K562 (cell line): ENCODE data around the gene RHBDL3. TPM values are rescaled to one million over a fixed set of nuclear protein-coding genes. Genes with fewer than 3 reads are reported as not detected.

Source experiments
- ATAC-seq: fragments of 200-7000 bp; cut with Tn5 transposase; 3 replicates; pipeline ENCODE4 v1.9.1; 2020; ENCODE audit warnings: moderate library complexity
- BruUV-seq: library from RNA; stranded (reverse); fragments of 400-500 nt; replicated peaks from 2 replicates; lab custom pipeline; 2021; lab: Mats Ljungman, UMichigan
- CTCF ChIA-PET: fragments of 300-600 bp; formaldehyde crosslinking; extraction: SDS; loops from one replicate; lab custom pipeline; 2021; ENCODE audit warnings: low intra/inter-chr PET ratio; lab: Yijun Ruan, JAX
- POLR2A ChIA-PET: fragments of 300-600, 350-650 bp; sonication (Branson Sonifier 250); formaldehyde crosslinking; extraction: SDS; loops from one replicate; lab custom pipeline; 2021; ENCODE audit warnings: antibody characterized with exemption, inconsistent platforms; lab: Yijun Ruan, JAX
- DNase-seq, 4 experiments: peaks; one replicate each; pipeline versions ENCODE4 v3.0.0 to v3.0.0-alpha.2; 2011 to 2018; ENCODE audit warnings: low spot score in 3 of 4, mixed read lengths in 3 of 4; ENCODE audit errors: extremely low read depth in 1 of 4
- FAIRE-seq: peaks from 2 replicates; lab custom pipeline; 2011; peaks lifted over from hg19 to GRCh38; lab: Jason Lieb, UNC
- H2AFZ ChIP-seq: 2 replicates; pipeline ENCODE4 v1.6.0; 2011; ENCODE audit warnings: low read depth, low read length, control low read depth, inconsistent platforms
- H3K27ac ChIP-seq: fragments of 200-600 bp; 3 replicates; pipeline ENCODE4 v1.8.0; 2011; ENCODE audit warnings: low read depth, mild to moderate bottlenecking, control low read depth, inconsistent platforms, low read length, moderate library complexity, mixed read lengths; ENCODE audit errors: extremely low read depth
- H3K27me3 ChIP-seq, 2 experiments: fragments of 300-600 bp in 1 of 2; 2 replicates in 1 of 2; 3 replicates in 1 of 2; pipeline versions ENCODE4 v1.6.0 to v1.8.0; 2011; ENCODE audit warnings: inconsistent platforms in 2 of 2, low read length in 2 of 2, mild to moderate bottlenecking in 1 of 2, mixed read lengths in 1 of 2, moderate library complexity in 1 of 2; ENCODE audit not compliant: control insufficient read depth in 2 of 2, insufficient read depth in 2 of 2
- H3K36me3 ChIP-seq: fragments of 300-600 bp; 3 replicates; pipeline ENCODE4 v1.8.0; 2011; ENCODE audit warnings: mild to moderate bottlenecking, low read length, inconsistent platforms; ENCODE audit not compliant: control insufficient read depth, insufficient read depth
- H3K4me1 ChIP-seq, 2 experiments: fragments of 200-600 bp in 1 of 2; replicated peaks in 1 of 2; 2 replicates in 1 of 2; 3 replicates in 1 of 2; pipeline versions ENCODE4 v1.5.1 to v1.8.0; 2011; ENCODE audit warnings: inconsistent platforms in 2 of 2, low read length in 2 of 2, mild to moderate bottlenecking in 1 of 2, mixed read lengths in 1 of 2, moderate library complexity in 1 of 2; ENCODE audit not compliant: control insufficient read depth in 2 of 2, insufficient read depth in 2 of 2
- H3K4me2 ChIP-seq: 2 replicates; pipeline ENCODE4 v1.6.1; 2011; ENCODE audit warnings: low read length, control low read depth, inconsistent platforms, mixed read lengths; ENCODE audit not compliant: insufficient read depth
- H3K4me3 ChIP-seq: fragments of 200-600 bp; sonication (generic), shearing (Covaris generic); 2 replicates; pipeline ENCODE4 v1.5.1; 2016; ENCODE audit warnings: control low read depth, inconsistent platforms
- H3K79me2 ChIP-seq: fragments of 200-600 bp; 3 replicates; pipeline ENCODE4 v1.8.0; 2011; ENCODE audit warnings: low read length, inconsistent platforms; ENCODE audit not compliant: control insufficient read depth, insufficient read depth
- H3K9ac ChIP-seq, 2 experiments: 2 replicates each; pipeline versions ENCODE4 v1.6.0 to v1.6.1; 2011; ENCODE audit warnings: low read depth in 2 of 2, low read length in 2 of 2, control low read depth in 1 of 2, inconsistent platforms in 1 of 2, mild to moderate bottlenecking in 1 of 2, mixed read lengths in 1 of 2; ENCODE audit not compliant: insufficient read depth in 1 of 2
- H3K9me1 ChIP-seq: one replicate; pipeline ENCODE4 v1.6.0; 2011; ENCODE audit warnings: inconsistent platforms, mild to moderate bottlenecking, low read length, moderate library complexity; ENCODE audit not compliant: control insufficient read depth, insufficient read depth
- H3K9me3 ChIP-seq: replicated peaks from 2 replicates; pipeline ENCODE4 v1.5.1; 2011; ENCODE audit warnings: low read depth, low read length, inconsistent platforms; ENCODE audit not compliant: control insufficient read depth, insufficient read depth
- H4K20me1 ChIP-seq: replicated peaks from 2 replicates; pipeline ENCODE4 v1.6.1; 2011; ENCODE audit warnings: low read length, inconsistent platforms, mixed read lengths; ENCODE audit not compliant: control insufficient read depth, insufficient read depth
- ESRRB ChIP-seq: fragments of 250-450 bp; sonication (Bioruptor Pico); IDR thresholded peaks from 2 replicates; pipeline ENCODE4 v1.5.0; 2020; ENCODE audit warnings: mild to moderate bottlenecking, moderate library complexity, borderline replicate concordance
- HMG20A ChIP-seq: fragments of 450-650 bp; formaldehyde crosslinking; conservative IDR thresholded peaks from 2 replicates; pipeline ENCODE4 v1.4.0; 2020; ENCODE audit warnings: mild to moderate bottlenecking, mixed read lengths
- KAT8 ChIP-seq: fragments of 450-650 bp; IDR thresholded peaks from 2 replicates; pipeline ENCODE4 v1.6.1; 2016; ENCODE audit warnings: low read depth, mild to moderate bottlenecking
- SAFB2 ChIP-seq: fragments of 200-400 bp; formaldehyde crosslinking; IDR thresholded peaks from 2 replicates; pipeline ENCODE4 v1.6.1; 2018; ENCODE audit warnings: borderline replicate concordance, low read length, low read depth, moderate library complexity; ENCODE audit not compliant: severe bottlenecking
- STAT6 ChIP-seq: sonication (generic); formaldehyde crosslinking; IDR thresholded peaks from 2 replicates; pipeline ENCODE4 v1.8.1; 2023; ENCODE audit warnings: mild to moderate bottlenecking, missing genetic modification reagents
- YBX1 ChIP-seq: fragments of 450-650 bp; IDR thresholded peaks from 2 replicates; pipeline ENCODE4 v1.7.1; 2016; ENCODE audit warnings: mild to moderate bottlenecking
- ZFP36 ChIP-seq: fragments of 150-350 bp; IDR thresholded peaks from 2 replicates; pipeline ENCODE4 v1.6.1; 2018; ENCODE audit warnings: low read length, low read depth; ENCODE audit not compliant: partially characterized antibody
- ZNF324 ChIP-seq: fragments of 250-450 bp; sonication (Bioruptor Pico); IDR thresholded peaks from 2 replicates; pipeline ENCODE4 v1.4.0; 2020; ENCODE audit warnings: mild to moderate bottlenecking
- ZNF384 ChIP-seq: IDR thresholded peaks from 2 replicates; pipeline ENCODE4 v1.6.1; 2012; ENCODE audit warnings: low read depth, low read length, improper control_type of control experiment
- ZNF583 ChIP-seq: fragments of 250-450 bp; sonication (Bioruptor Pico); IDR thresholded peaks from 2 replicates; pipeline ENCODE4 v1.4.0; 2020
- WGBS: fragments of 100-300 bp; shearing (Covaris generic); methylation state at CpG from one replicate; pipeline ENCODE4 v1.1.6; 2016; ENCODE audit warnings: low coverage, mixed read lengths; ENCODE audit not compliant: insufficient coverage; ENCODE audit errors: missing lambda C conversion rate; 5-methylcytosine and 5-hydroxymethylcytosine counted together
- in situ Hi-C: fragments of 300-500 bp; cut with MboI; formaldehyde crosslinking; loops from 4 replicates; pipeline ENCODE4 v1.15.0; 2018; ENCODE audit warnings: inconsistent platforms, mixed read lengths
- intact Hi-C: fragments of 100-400 bp; cut with micrococcal nuclease; formaldehyde crosslinking; loops from 2 replicates; pipeline ENCODE4 v1.14.2; 2022
- polyA plus RNA-seq, 8 experiments: library from polyadenylated mRNA; depleted of rRNA in 4 of 8; stranded (reverse) in 5 of 8; unstranded in 3 of 8; fragments of >200 nt; fragmentation: Nextera tagmentation in 2 of 8; fragmentation: Illumina TruSeq in 1 of 8; extraction: Ambion mirVana in 2 of 8; extraction: Trizol in 1 of 8; gene quantifications; 2 replicates each; pipeline versions ENCODE4 v1.2.1 to v1.2.3, GENCODE V29; 2011 to 2014; ENCODE audit warnings: inconsistent platforms in 1 of 8, missing spikeins in 1 of 8
- total RNA-seq, 7 experiments: library from RNA; depleted of rRNA in 6 of 7; stranded (reverse); fragments of >200 nt in 6 of 7; fragmentation: Illumina TruSeq in 2 of 7; extraction: Trizol in 2 of 7; gene quantifications; 2 replicates each; pipeline versions ENCODE4 v1.2.1 to v1.2.3, GENCODE V29; 2011 to 2021; ENCODE audit warnings: low replicate concordance in 1 of 7
- TF ChIP-seq, protein P1 (sequence below): fragments of 150-350 bp; conservative IDR thresholded peaks from 2 replicates; pipeline ENCODE4 v1.6.1; 2014; ENCODE audit warnings: low read length
- TF ChIP-seq, protein P2 (sequence below), 2 experiments: fragments of 150-350 bp in 1 of 2; IDR thresholded peaks; 2 replicates each; pipeline ENCODE4 v1.6.1; 2012 to 2016; ENCODE audit warnings: low read depth in 2 of 2, low read length in 2 of 2, mild to moderate bottlenecking in 1 of 2, moderate library complexity in 1 of 2

RHBDL3 gene
- total and polyA plus RNA-seq, 9 of the 15 experiments (the other 6 are each of a cell fraction or from before 2014, with no cell fraction given) = 0.06 to 0.31 (median 0.09) TPM; not detected in 4

- TF ChIP-seq, protein P1, sequence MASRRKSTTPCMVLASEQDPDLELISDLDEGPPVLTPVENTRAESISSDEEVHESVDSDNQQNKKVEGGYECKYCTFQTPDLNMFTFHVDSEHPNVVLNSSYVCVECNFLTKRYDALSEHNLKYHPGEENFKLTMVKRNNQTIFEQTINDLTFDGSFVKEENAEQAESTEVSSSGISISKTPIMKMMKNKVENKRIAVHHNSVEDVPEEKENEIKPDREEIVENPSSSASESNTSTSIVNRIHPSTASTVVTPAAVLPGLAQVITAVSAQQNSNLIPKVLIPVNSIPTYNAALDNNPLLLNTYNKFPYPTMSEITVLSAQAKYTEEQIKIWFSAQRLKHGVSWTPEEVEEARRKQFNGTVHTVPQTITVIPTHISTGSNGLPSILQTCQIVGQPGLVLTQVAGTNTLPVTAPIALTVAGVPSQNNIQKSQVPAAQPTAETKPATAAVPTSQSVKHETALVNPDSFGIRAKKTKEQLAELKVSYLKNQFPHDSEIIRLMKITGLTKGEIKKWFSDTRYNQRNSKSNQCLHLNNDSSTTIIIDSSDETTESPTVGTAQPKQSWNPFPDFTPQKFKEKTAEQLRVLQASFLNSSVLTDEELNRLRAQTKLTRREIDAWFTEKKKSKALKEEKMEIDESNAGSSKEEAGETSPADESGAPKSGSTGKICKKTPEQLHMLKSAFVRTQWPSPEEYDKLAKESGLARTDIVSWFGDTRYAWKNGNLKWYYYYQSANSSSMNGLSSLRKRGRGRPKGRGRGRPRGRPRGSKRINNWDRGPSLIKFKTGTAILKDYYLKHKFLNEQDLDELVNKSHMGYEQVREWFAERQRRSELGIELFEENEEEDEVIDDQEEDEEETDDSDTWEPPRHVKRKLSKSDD = no peak
- TF ChIP-seq HMG20A = no peak
- TF ChIP-seq ZNF384 = no peak
These were observed 55.2 kb downstream of the RHBDL3 start (continued) for GRCh38 chr17:32320847-32321246.

- Histone ChIP-seq H3K4me2 (no peak overlapping the region), H3K4me3 (no peak overlapping the region), H3K9me1 (no peaks in the 10 kb centered on the region), H3K79me2 (no peaks in the 10 kb centered on the region), H3K36me3 (no peaks in the 10 kb centered on the region), H3K4me1 (peaks cover 0 to 4% of the 10 kb centered on the region in 2 experiments; a peak in 2 of 5 replicates), H4K20me1 (no peaks in the 10 kb centered on the region), H3K27ac (no peak overlapping the region), H2AFZ (no peak overlapping the region), H3K9me3 (no peaks in the 10 kb centered on the region), H3K27me3 (no peaks in the 10 kb centered on the region), H3K9ac (no peak overlapping the region)
- DNase-seq (no peak), FAIRE-seq (no peak), ATAC-seq (no peak)
- CTCF ChIA-PET = interaction anchor here (1.1 kb wide), 1 partner anchor 13 kb away, joined by 3 read pairs; no protein-coding TSS in a partner anchor
- POLR2A ChIA-PET = interaction anchor here (0.9 kb wide), 1 partner anchor 9 kb away, joined by 3 read pairs; no protein-coding TSS in a partner anchor
- intact Hi-C loops (no loop called here), in situ Hi-C loops (no loop called here)
- BruUV-seq = no TSS peak
- 85% methylated on average over 10 of the region's 10 CpGs for WGBS
- TF ChIP-seq YBX1 (no peak), ZFP36 (no peak), STAT6 (CRISPR knock-in tag) (no peak), KAT8 (no peak), ZNF583 (CRISPR knock-in tag) (no peak), ZNF324 (CRISPR knock-in tag) (no peak), ESRRB (CRISPR knock-in tag) (no peak), SAFB2 (no peak)
- TF ChIP-seq, protein P2, sequence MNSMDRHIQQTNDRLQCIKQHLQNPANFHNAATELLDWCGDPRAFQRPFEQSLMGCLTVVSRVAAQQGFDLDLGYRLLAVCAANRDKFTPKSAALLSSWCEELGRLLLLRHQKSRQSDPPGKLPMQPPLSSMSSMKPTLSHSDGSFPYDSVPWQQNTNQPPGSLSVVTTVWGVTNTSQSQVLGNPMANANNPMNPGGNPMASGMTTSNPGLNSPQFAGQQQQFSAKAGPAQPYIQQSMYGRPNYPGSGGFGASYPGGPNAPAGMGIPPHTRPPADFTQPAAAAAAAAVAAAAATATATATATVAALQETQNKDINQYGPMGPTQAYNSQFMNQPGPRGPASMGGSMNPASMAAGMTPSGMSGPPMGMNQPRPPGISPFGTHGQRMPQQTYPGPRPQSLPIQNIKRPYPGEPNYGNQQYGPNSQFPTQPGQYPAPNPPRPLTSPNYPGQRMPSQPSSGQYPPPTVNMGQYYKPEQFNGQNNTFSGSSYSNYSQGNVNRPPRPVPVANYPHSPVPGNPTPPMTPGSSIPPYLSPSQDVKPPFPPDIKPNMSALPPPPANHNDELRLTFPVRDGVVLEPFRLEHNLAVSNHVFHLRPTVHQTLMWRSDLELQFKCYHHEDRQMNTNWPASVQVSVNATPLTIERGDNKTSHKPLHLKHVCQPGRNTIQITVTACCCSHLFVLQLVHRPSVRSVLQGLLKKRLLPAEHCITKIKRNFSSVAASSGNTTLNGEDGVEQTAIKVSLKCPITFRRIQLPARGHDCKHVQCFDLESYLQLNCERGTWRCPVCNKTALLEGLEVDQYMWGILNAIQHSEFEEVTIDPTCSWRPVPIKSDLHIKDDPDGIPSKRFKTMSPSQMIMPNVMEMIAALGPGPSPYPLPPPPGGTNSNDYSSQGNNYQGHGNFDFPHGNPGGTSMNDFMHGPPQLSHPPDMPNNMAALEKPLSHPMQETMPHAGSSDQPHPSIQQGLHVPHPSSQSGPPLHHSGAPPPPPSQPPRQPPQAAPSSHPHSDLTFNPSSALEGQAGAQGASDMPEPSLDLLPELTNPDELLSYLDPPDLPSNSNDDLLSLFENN (IDR thresholded peaks at IDR 0.05; ENCODE audit: low read depth in 2 of 2, low read length in 2 of 2) = no peak
These were observed 57.4 kb downstream of the RHBDL3 start for GRCh38 chr17:32323046-32323445.
